Upper lobe of left lung (tissue), 4 donors: Measurements from ENCODE around the gene PRKCH.

Source experiments
- POLR2A ChIP-seq, 4 donors: fragments of 450-650 bp; IDR thresholded peaks; one replicate each; pipeline ENCODE4 v1.5.1; 2016 to 2017; ENCODE audit warnings: antibody characterized with exemption in 4 of 4, mild to moderate bottlenecking in 2 of 4
- POLR2AphosphoS5 ChIP-seq, 2 donors: sonication (generic); formaldehyde crosslinking; IDR thresholded peaks; one replicate each; pipeline ENCODE4 v1.5.1; 2017; ENCODE audit warnings: antibody characterized with exemption in 2 of 2
- TF ChIP-seq, protein P1 (sequence below), 6 experiments: fragments of 450-650 bp in 4 of 6; fragments of 200-600 bp in 2 of 6; sonication (generic) in 2 of 6; IDR thresholded peaks; one replicate each; pipeline ENCODE4 v1.5.1; 2016 to 2019; ENCODE audit warnings: antibody characterized with exemption in 6 of 6

DNA sequence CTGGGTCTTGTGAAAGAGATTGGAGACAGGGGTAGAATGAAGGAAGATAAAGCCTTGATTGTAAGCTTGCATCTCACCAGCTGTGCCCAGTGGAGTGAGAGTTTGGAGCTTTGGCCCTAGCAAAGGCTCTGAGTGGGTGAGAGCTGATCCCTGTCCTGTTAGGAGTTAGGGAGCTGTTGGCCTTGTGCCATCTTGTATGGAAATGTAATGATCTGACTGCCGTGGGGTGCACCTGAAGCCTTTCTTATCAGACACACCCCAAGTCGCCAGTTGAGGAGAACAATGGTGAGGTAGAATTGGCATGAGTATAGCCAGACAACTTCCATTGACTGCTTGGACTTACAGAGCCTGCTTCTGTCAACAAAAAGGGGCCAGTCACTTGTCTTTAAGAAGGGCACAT lies 130.1 kb downstream of the PRKCH start:
- TF ChIP-seq, protein P1, sequence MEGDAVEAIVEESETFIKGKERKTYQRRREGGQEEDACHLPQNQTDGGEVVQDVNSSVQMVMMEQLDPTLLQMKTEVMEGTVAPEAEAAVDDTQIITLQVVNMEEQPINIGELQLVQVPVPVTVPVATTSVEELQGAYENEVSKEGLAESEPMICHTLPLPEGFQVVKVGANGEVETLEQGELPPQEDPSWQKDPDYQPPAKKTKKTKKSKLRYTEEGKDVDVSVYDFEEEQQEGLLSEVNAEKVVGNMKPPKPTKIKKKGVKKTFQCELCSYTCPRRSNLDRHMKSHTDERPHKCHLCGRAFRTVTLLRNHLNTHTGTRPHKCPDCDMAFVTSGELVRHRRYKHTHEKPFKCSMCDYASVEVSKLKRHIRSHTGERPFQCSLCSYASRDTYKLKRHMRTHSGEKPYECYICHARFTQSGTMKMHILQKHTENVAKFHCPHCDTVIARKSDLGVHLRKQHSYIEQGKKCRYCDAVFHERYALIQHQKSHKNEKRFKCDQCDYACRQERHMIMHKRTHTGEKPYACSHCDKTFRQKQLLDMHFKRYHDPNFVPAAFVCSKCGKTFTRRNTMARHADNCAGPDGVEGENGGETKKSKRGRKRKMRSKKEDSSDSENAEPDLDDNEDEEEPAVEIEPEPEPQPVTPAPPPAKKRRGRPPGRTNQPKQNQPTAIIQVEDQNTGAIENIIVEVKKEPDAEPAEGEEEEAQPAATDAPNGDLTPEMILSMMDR (IDR thresholded peaks at IDR 0.05), result no peak
- no peak for TF ChIP-seq POLR2A (IDR thresholded peaks at IDR 0.05)
- TF ChIP-seq POLR2AphosphoS5 (IDR thresholded peaks at IDR 0.05), result no peak
